TTC549 (cell line): Measurements from ENCODE around the gene GTPBP6.

ENCODE experiments used
- FAIRE-seq: peaks from 2 replicates; lab custom pipeline; 2012; peaks lifted over from hg19 to GRCh38; lab: Jason Lieb, UNC

The GTPBP6 gene, protein sequence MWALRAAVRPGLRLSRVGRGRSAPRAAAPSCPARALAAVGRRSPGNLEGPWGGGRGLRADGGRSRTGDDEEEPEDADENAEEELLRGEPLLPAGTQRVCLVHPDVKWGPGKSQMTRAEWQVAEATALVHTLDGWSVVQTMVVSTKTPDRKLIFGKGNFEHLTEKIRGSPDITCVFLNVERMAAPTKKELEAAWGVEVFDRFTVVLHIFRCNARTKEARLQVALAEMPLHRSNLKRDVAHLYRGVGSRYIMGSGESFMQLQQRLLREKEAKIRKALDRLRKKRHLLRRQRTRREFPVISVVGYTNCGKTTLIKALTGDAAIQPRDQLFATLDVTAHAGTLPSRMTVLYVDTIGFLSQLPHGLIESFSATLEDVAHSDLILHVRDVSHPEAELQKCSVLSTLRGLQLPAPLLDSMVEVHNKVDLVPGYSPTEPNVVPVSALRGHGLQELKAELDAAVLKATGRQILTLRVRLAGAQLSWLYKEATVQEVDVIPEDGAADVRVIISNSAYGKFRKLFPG

DNA sequence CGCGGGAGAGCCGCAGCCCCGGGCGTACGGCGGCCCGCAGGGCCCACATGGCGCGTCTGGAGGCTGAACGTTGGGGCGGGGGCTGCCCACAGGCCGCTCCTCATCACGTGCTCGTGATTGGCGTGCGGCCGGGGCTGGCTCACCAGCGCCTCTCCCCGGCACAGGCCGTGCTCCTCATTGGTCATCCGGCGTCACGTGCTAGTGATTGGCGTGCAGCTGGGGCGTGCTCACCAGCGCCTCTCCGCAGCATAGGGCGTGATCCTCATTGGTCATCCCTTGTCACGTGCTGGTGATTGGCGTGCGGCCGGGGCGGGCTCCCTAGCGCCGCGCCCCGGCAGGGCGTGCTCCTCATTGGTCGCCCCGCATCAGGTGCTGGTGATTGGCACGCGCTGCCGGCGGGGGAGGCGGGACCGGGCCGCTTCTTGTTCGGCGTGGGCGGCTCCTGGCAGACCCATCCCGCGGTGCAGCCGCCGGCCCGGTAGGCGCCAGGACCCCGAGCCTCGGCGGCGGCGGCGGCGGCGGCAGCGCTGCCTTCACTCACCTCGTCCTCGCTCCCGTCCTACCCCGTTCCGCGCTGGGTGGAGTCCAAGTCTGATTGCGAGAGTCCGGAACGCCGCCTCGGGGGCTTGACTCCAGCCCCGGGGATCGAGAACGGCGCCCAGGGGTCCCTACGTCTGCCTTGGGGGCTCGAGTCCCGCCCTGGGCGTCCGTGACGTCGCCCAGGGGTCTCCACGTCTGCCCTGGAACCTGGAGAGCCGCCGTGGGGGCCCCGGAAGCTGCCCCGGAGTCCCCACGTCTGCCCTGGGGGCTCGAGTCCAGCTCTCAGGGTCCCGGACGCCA, at the start of gene GTPBP6:
TSS of gene GTPBP6 (minus strand) at position 58 of the 840 bp plus-strand sequence. CDS start at position 49, 9 bp downstream.
- FAIRE-seq: no peak

DNA sequence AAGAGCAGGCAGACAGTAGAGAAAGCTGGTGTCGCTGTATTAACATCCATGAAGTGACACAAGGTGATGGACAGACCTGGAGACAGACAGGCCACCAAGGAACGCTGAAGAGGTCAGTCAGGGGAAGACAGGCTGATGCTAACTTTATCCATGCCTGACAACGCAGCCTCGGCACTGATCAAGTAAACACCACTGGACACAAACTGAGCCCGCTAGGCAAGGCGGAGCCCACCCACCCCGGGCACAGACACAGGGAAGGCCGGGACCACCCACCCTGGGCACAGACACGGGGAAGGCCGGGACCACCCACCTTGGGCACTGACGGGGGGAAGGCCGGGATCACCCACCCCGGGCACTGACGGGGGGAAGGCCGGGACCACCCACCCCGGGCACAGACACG, 49.3 kb upstream of the GTPBP6 start:
- no peak for FAIRE-seq

DNA sequence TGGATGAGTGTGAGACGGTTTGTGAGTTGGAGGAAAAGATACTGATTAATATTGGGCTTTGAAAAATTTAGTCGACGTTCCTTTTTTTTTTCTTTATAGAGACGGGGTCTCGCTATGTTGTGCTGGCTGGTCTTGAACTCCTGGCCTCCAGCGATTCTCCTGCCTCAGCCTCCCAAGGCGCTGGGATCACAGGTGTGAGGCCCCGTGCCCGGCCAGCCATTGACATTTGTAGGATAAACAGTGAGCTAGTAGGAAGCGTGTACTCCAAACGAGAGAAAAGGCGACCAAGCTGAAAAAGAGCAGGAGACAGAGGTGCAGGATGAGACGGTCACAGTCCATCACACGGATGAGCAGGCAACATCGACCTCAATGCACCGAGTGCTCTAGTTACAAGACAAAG, 48.8 kb upstream of the GTPBP6 start:
- no peak for FAIRE-seq

DNA sequence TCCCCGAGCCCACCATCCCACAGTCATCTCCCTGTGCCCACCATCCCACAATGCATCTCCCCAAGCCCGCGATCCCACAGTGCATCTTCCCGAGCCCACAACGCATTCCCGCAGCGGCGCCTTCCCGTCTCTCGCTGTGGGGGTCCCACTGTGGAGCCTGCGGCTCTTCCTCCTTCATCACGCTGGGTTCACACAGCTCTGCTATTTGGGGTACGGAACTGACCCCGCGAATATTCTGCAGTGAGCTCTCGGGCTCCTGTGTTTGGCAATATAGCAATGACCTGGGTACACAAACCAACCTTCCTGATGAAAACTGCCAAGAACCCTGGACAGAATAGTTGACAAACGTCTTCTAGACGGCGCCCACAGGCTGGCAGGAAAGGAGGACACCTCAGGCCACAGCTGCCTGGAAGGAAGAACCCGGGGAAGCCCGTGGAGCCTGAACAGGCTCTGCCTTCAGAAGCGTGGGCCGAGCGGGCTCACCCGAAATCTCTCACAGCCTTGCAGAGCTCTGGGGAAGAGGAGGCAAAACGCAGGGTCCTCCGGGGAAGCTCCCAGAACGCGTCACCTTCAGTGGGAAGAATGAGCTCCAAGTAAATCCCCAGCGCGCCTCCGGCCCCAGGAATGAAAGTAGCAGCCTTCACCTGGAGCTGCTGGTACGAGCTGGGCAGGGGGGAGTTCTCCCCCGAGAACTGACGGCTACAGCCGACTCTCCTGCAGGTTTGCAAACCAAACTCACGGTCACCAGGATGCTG, 45.2 kb upstream of the GTPBP6 start:
- FAIRE-seq: no peak

DNA sequence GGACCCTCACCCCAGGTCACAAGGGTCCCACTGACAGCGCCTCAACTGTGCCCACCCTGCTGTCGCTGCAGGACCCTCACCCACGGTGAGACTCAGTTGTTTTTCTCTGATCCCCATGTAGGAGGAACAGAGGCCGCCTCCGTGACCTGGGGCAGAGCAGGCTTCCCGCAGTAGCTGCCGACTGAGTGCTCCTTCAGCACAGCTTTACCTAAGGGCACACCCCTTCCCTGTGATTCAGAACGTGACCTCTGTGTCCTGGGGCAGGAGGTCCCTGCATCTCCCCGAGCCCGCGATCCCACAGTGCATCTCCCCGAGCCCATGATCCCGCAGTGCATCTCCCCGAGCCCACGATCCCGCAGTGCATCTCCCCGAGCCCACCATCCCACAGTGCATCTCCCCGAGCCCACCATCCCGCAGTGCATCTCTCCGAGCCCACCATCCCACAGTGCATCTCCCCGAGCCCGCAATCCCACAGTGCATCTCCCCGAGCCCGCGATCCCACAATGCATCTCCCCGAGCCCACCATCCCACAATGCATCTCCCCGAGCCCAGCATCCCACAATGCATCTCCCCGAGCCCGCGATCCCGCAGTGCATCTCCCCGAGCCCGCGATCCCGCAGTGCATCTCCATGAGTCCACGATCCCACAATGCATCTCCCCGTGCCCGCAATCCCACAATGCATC, 44.5 kb upstream of the GTPBP6 start:
- FAIRE-seq: no peak

DNA sequence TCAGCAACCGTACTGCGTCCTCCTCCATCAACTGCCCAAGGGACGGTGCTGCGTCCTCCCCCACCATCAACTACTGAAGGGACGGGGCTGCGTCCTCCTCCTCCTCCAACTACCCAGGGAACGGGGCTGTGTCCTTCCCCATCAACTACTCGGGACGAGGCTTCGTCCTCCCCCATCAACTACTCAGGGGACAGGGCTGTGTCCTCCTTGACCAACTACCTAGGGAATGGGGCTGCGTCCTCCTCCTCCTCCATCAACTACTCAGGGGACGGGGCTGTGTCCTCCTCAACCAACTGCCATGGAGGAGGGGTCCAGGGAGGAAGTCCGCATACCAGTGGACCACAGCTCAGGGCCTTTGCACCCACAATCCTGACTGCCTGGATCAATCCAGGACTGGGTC, 43.8 kb upstream of the GTPBP6 start:
- no peak for FAIRE-seq

DNA sequence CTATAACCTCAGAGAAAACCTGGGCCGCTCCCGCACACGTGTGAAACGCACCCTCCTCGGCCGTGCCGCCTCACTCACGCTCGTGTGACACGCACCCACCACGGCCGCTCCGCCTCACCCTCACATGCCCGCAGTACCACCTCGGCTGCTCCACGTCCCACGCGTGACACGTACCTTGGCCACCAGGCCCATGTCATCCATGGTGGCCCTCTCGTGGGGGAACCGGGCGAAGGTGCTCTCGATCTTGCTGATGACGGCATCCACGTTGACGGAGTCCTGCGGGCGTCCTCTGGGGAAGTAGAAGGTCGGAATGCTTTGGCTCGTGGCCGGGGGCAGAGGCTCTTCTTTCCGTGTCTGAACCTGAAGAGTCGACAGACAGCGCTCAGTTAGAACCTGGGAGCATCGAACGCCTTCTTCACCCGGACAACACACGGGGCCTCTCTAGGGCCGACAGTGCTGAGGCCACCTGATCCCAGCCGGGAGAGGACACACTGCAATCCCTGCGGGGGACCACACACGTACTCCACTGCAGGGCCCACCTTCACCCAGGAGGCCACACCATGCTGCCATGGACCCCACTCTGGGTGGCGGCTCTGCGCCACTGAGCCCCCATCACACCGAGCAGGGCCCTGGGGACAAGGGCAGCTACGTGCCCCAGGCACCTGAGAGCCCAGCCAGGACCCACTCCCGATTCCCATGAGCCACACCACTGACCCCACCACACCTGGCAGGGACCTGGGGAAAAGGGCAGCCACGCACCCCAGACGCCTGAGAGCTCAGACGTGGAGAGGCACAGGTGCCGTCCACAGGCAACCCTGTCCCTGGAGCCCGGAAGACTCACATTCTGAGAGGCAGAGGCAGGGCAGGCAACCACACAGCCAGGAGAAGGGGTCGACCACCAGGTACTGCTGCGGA, 42.9 kb upstream of the GTPBP6 start:
- FAIRE-seq: no peak

DNA sequence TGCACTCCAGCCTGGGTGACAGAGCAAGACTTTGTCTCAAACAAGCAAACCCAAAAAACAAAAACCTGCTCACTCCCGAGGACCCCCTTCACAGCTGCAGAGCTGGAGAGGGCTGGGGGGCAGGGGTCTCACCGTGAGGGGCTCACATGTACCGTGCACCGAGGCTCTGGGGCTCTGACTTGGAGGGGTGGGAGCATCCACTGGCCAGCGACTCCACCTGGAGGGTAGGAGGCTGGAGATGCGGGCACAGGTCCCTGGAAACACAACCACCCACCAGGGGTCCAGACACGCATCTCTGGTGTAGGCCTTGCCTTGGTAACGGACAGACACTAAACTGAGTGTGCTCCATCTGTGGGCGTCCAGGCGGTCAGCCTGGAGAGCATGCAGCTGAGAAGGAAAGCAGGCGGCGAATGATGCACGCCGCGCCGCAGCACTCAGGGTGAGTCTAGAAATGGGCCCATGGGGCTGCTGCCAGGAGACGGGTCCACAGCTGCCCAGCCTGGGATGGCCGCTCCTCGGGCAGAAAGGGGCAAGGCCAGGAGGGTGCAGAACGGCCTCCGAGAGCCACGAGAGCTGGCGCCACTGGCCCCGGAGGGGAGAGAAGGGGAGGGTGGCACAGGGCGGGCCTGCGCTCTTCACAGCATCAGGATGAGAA, 42.0 kb upstream of the GTPBP6 start:
- FAIRE-seq: no peak

DNA sequence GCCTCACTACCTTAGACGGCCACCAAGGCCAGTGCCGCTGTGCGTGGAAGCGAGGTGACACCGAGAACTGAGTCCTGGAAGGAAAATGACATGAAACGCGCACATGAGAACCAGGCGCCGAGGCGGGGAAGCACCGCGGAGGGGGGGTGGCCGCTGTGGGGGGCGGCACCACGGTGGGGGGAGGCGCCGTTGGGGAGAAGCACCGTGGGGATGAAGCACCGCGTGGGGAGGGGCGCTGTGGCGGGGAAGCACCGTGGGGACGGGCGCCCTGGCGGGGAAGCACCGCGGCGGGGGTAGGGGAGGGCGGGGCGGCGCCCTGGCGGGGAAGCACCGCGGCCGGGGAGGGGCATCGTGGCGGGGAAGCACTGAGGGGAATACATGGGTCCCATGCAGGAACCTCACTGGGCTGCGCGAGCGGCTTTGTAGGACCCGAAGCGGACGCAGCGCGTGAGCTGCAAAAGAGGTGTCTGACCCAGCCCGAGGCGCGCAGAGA, 40.1 kb upstream of the GTPBP6 start:
- no peak for FAIRE-seq

DNA sequence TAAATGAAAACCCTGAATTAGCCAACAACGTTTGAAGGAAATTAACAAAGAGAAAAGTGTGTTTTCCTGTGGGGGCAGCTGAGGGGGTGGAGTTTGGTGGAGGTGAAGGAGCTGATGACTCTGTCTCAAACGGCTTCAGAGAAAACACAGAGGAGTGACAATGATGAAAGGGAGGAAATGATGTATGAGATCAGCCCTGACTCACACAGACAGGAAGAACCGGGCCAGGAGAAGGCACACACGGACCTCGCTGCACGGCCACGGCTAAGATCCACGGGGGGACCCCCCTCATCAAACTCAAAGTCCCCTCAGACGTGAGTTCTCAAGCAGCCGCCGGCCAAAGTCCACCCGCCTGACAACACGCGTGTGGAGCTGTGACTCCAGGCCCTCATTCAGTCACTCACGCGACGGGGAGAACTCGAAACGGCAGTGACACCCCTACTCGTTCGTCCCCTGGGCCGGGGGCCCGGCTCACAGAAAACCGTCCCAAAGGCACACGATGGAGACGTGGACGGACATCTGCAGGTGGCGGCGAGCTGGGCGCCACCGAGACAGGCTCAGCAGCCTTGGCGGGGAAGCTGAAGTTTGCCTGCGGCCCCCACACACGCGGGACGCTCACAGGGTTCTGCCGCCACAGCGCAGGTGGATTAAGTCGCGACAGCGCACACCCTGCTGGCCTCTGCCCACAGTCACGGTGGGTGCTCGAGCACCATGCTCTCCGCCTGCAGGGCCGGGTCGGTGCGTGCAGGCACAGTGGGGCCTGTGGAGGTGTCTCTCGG, 39.3 kb upstream of the GTPBP6 start:
- FAIRE-seq: no peak

DNA sequence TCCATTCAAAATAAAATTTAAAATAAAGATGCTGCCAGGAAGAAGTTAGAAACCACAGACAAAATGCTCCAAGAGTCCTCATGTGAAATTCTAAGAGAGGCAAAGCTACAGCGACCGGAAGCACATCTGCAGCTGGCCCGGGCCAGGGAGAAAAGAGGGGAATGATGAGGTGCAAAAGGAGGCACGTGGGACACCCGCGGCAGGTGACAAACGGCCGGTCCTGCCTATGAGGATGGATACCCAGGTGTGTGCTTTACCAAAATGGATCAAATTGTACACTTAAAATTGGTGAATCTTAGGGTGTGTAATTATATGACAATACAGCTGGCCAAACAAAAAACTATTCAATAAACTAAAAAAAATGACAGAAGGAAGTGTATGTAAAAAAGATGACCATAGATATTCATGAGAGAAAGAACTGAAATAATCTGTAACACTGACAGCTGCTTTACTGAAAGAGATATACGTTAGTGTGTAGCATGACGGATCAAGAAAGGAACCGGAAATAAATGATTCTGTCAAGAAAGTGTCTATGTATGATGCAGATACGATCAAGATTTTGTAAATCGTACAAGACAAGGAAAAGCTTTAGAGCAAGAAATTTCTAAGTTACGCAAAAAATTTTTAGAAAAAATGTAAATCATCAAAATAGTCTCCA, 38.6 kb upstream of the GTPBP6 start:
- FAIRE-seq: no peak

DNA sequence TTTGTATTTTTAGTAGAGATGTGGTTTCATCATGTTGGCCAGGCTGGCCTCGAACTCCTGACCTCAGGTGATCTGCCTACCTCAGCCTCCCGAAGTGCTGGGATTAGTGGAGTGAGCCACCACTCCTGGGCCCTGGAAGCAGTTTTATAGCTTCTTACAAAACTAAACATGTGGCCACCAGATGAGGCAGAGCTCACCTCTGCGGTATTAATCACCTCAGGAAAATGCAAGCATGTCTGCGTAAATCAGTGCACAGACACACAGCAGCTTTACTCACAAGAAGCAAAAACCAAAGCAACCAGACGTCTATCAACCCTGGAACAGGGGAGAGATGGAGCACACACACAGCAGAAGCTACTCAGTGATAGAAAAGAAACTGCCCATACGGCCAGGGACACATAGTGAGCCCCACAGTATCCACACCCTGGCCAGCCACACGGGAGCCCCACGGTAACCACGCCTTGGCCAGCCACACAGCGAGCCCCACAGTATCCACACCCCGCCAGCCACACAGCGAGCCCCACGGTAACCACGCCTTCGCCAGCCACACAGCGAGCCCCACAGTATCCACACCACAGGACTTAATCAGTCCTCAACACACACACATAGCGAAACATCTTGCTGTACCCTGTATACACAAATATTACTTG, 37.9 kb upstream of the GTPBP6 start:
- FAIRE-seq: no peak

DNA sequence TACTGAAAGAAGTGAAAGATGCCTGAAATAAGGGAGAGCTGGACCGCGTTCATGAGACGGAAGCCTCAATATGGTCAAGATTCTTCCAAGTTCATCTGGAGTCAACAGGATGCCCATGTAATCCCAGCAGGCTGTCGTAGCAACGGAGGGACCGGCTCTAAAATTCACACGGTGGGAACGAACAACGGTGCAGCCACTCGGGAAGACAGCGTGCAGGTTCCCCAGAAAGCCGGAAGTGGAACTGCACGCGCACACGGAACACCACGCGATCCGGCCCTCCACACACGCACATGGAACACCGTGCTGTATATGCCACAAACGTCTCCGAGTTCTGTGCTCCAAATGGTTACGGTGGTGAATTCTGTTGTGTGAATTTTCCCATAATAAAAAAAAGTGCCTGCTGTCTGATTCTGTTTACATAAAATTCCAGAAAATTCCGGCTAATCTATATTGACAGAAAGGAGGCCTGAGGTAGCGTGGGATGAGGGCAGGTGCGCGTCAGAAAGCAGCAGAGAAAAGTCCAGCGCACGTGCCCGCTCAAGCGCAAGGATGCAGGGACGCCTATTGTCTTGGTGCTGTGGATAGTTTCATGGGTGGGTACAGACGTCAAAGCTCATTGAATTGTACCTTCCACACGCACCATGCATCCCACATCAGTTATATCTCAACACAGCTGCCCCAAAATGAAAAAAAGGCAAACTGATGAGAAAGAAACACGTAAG, 36.9 kb upstream of the GTPBP6 start:
- no peak for FAIRE-seq

DNA sequence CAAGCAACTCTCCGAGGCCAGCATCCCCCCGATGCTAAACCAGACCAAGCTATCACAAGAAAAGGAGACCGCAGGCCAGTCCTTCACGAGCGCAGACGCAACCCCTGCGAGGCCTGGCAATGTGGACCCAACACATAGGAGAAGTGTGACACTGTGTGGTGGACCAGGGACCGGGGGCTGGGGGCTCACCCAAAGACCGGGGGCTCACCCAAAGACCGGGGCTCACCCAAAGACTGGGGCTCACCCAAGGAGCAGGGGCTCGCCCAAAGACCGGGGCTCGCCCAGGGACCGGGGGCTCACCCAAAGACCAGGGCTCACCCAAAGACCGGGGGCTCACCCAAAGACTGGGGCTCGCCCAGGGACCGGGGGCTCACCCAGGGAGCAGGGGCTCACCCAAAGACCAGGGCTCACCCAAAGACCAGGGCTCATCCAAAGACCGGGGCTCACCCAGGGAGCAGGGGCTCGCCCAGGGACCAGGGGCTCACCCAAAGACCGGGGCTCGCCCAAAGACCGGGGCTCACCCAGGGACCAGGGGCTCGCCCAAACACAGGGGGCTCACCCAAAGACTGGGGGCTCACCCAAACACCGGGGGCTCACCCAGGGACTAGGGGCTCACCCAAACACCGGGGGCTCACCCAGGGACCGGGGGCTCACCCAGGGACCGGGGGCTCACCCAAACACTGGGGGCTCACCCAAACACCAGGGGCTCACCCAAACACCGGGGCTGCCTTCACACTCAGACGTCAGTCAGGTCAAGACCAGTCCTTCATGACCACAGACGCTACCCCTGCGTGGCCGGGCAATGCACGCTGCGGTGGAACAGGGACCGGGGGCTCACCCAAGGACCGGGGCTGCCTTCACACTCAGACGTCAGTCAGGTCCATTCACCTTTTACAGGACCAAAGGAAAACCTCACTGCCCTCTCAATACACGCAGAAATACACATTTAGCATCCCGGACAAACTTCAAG, 35.3 kb upstream of the GTPBP6 start:
- FAIRE-seq: no peak

DNA sequence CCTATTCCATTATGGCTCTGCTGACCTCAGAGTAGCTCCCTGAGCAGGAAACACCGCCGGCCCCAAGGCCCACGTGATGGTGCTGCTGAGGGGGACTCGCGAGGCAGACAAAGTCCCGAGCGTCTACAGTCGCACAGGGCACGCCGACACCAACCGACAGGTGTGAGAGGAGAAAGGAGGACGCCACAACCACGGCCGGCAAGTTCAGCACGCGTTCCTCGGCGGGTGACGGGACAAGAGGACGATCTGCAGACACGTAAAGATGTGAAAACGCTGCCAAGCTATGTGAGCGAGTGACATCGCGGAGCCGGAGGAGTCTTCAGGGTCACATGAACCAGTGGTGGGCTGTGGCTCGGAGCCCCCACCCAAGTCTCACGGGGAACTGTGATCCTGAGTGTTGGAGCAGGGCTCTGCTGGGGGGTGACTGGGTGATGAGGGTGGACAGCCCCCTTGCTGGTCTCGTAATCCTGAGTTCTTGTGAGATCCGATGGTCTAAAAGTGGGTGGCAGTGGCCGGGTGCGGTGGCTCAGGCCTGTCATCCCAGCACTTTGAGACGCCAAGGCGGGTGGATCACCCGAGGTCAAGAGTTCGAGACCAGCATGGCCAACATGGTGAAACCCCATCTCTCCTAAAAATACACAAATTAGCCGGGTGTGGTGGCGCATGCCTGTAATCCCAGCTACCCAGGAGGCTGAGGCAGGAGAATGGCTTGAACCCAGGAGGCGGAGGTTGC, 34.2 kb upstream of the GTPBP6 start:
- FAIRE-seq: no peak

DNA sequence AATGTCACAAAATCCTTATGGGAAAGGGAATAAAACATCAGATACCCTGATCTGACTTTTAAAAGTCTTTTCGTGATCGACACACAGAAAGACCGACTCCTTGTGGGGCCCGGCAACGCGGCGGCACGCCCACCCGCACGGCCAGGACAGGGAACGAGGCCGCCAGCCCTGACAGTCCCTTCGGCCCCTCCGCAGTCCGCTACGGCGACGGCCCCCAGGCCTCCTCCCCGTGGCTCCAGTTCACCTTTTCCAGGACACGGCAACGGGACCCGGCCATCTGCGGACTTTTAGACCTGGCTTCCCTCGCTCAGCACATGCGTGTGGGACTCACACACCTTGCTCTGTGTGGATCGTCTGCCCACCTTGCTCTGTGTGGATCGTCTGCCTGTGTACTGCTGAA, 33.6 kb upstream of the GTPBP6 start:
- no peak for FAIRE-seq
